LNCAP (cell line): ENCODE results near the gene SCARB2.

Source experiments
- TF ChIP-seq, protein P1 (sequence below): fragments of 450-650 bp; IDR thresholded peaks from 2 replicates; pipeline ENCODE4 v1.5.1; 2017; ENCODE audit warnings: mild to moderate bottlenecking

SCARB2 gene

DNA sequence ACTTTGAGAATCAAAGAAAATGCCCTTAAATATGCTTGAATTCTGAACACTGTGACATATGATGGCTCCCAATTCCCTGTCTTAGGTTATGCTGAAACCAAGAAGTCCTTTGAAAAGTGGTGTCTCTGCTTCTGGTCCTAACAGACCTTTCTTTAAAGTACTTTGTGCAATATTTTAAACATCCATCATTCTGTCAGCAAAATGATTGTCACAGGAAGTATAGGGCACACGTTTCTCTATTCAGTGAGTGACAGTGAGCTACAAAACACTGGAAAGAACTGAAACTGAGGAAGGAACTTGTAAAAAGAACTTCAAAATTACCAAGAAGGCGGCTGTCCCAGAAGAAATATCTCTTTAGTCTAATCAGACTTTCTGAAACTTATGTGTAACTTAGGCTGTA lies 53.3 kb downstream of the SCARB2 start:
- TF ChIP-seq, protein P1, sequence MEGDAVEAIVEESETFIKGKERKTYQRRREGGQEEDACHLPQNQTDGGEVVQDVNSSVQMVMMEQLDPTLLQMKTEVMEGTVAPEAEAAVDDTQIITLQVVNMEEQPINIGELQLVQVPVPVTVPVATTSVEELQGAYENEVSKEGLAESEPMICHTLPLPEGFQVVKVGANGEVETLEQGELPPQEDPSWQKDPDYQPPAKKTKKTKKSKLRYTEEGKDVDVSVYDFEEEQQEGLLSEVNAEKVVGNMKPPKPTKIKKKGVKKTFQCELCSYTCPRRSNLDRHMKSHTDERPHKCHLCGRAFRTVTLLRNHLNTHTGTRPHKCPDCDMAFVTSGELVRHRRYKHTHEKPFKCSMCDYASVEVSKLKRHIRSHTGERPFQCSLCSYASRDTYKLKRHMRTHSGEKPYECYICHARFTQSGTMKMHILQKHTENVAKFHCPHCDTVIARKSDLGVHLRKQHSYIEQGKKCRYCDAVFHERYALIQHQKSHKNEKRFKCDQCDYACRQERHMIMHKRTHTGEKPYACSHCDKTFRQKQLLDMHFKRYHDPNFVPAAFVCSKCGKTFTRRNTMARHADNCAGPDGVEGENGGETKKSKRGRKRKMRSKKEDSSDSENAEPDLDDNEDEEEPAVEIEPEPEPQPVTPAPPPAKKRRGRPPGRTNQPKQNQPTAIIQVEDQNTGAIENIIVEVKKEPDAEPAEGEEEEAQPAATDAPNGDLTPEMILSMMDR, result no peak

DNA sequence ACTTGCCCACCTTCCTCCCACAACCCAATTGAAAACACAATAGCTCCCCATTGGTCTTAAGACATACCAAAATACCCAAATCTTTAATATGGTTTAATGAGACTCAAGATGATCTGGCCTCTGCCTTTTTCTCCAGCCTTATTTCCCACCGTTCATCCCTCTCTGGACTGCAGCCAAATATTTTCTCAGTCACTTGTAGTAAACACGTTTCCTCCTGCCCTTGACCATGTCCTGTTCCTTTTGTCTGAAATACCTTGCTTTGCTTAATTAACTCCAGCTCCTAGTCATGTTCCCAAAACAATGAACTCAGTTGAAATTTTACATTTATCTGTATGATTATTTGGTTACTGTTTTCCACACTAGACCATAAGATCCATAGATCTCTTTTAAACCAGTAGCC lies 57.0 kb downstream of the SCARB2 start:
- TF ChIP-seq, protein P1, result no peak

DNA sequence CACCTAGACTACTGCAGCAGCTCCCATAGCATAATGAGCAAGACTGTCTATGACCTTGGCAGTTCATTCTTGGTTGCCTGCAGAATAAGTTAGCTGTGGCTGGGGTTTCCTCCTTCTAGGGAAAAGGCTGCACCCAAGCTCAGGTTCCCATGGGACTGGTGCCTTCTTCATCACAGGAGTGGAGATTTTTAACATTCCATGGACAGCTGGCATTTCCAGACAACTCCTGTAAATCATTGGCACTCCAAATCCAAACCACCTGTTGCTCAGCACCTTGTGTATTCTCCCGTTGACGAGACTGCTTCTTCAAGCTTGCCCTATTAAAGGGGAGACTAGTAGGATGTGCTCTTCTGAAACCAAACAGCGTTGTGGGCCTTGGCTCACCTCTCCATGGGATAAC lies 57.6 kb downstream of the SCARB2 start:
- TF ChIP-seq, protein P1, result no peak

DNA sequence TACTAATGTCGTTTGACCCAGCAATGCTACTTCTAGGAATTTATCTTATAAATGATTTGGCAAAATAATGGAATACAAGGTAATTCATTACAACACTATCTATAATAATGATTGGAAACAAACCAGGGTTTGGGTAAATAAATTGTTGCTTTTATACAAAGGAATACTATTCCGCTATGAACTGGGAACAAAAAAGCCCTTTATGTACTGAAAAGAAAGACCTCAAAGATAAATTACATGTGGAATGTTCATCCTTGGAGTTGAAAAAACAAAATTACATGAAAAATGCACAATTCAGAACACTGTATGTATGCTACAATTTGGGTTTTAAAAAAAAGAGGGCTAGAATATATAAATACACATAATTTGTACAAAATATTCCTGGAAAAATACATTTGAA lies 60.3 kb downstream of the SCARB2 start:
- TF ChIP-seq, protein P1, result no peak

DNA sequence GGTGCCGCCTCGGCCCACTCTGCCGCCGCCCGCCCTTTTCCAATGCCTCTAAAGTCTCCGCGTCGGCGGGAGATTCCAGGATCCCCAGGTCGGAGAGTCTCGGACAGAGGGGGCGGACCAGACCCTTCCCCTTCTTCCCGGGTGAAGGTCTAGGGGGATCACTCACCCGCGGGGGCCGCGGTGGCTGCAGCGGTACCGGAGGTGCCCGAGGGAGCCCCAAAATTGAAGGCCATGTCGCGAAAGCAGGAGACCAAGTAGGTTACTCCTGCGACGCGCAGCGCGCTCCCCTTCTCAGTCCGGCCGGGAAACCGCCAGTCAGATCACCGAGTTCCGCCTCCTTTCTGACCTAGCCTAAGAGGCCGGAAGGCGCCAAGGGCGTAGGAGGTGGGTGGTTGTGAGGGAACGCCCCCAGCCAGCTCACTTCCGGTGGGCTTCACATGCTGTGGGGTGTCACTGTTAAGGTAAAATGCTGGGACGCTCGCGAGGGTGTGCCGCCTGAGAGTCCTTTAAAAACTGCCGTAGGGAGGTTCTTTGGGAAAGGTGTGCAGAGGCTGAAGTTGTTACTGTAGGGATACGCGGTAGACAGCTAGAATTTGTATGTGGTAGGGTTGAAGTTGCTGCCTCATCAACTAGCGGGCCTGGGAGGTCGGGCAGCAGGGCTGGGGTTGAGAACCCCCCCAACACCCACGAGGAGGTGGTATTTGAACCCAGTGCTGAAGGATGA lies 65.3 kb downstream of the SCARB2 start, which contains the start of gene NUP54:
Gene NUP54 (minus strand): TSS at position 256 of the 724 bp plus-strand sequence. CDS start 23 bp downstream, at position 233.
- TF ChIP-seq, protein P1, result no peak

DNA sequence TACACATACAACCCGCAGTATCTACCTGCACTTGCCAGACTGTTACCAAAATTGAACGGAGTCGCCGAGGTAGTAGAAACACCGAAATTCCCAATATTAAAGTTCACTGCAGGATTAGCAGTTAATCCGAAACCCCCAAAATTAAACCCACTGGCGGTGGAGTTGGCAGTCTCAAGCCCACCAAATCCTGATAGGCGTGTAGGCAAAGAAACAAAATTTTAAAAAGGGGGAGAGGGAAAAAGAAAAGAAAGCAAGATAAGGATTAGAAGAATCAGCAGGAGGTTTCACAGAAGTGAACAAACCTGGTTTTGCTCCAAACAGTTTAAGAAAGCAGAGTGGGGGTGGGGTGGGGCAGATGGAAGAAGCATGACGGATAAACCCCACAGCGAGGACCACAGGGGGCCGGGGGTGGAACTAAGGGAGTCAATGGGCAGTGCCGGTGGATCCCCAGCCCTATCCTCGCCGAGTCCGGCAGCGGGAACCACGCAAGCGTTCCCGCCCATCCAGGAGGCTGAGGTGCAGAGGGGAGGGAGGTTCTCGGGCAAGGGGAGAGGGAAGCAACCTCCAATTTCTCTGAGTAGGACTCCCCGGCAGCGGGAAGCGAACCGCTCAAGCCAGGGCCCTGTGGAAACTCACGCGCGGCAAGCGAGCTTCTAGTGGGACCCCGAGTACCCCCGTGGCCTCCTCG lies 66.0 kb downstream of the SCARB2 start:
- TF ChIP-seq, protein P1, result no peak

DNA sequence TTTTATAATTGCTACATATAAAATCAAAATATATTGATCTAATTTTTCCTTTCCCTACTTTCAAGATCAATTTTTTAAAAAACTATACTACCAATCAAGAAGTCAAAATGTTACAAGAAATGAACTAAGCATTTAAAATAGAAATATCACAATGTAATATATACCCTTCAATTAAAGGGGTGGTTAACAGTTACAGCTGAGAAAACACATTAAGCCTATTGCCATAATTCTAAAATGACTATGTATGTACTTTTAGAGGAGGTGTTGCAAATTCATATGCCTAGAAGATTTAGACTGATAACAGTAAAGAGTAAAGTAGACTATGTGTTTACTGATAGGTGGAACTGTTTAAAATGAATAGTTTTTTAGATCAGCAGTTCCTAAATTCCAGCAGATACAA lies 69.1 kb downstream of the SCARB2 start:
- TF ChIP-seq, protein P1, result no peak
